ENCODE data around the gene NOTCH2. TPM values are rescaled to one million over a fixed set of nuclear protein-coding genes. Genes with fewer than 3 reads are reported as not detected.

Gene NOTCH2
- total and polyA plus RNA-seq, 10 of the 15 experiments (the other 5 are each of a cell fraction or from before 2014, with no cell fraction given), result 0.02 to 2.0 (median 0.62) TPM; not detected in 1

DNA sequence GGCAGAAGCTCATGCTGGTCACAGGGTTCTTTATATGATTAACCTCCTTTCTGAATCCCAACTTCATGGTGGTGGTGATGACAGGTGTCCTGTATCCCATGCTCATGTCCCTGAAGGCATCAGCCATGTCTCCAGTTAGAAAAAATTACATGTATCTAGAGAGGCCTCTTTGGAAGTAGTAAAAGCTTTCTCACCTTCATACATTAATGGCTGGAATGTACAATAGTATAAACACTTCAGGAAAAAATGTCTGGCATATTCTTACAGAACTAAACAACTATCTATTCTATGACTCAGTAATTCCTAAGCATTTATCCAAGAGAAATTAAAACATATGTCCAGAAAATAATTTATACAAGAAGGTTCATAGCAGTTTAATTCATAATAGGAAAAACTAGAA, 207.2 kb downstream of the NOTCH2 start:
- Histone ChIP-seq H3K9ac (ENCODE audit: control insufficient read depth, insufficient read depth, low read length) (no peak overlapping the region), H3K79me2 (ENCODE audit: control insufficient read depth, insufficient read depth, low read length) (no peaks in the 10 kb centered on the region), H3K4me2 (ENCODE audit: control insufficient read depth, insufficient read depth) (no peak overlapping the region), H3K9me3 (replicated peaks; ENCODE audit: control insufficient read depth, insufficient read depth, low read length) (no peaks in the 10 kb centered on the region), H4K20me1 (ENCODE audit: control insufficient read depth, insufficient read depth) (no peaks in the 10 kb centered on the region), H3K36me3 (ENCODE audit: control insufficient read depth in 2 of 2, insufficient read depth in 2 of 2, low read length in 1 of 2) (no peaks in the 10 kb centered on the region), H2AFZ (ENCODE audit: control insufficient read depth, low read depth, low read length) (no peak overlapping the region), H3K27ac (ENCODE audit: control insufficient read depth, insufficient read depth) (no peak overlapping the region), H3K27me3 (replicated peaks in 1 of 2; ENCODE audit: control insufficient read depth in 2 of 2, insufficient read depth in 2 of 2, low read length in 1 of 2) (no peaks in the 10 kb centered on the region; a peak in 1 of 4 replicates), H3K4me1 (ENCODE audit: control insufficient read depth, insufficient read depth, low read length) (no peaks in the 10 kb centered on the region), H3K4me3 (no peak overlapping the region)
- intact Hi-C loops (cut with micrococcal nuclease; ENCODE audit: unreplicated experiment) (no loop called here), in situ Hi-C loops (cut with MboI) (no loop called here)
- SMC1A ChIA-PET (ENCODE audit: uncharacterized antibody, unreplicated experiment), result no interaction called here
- BruUV-seq (replicated peaks), result no TSS peak
- no peak for TF ChIP-seq SP1 (IDR thresholded peaks at IDR 0.05; ENCODE audit: low read depth, low read length)
- TF ChIP-seq, protein P1, sequence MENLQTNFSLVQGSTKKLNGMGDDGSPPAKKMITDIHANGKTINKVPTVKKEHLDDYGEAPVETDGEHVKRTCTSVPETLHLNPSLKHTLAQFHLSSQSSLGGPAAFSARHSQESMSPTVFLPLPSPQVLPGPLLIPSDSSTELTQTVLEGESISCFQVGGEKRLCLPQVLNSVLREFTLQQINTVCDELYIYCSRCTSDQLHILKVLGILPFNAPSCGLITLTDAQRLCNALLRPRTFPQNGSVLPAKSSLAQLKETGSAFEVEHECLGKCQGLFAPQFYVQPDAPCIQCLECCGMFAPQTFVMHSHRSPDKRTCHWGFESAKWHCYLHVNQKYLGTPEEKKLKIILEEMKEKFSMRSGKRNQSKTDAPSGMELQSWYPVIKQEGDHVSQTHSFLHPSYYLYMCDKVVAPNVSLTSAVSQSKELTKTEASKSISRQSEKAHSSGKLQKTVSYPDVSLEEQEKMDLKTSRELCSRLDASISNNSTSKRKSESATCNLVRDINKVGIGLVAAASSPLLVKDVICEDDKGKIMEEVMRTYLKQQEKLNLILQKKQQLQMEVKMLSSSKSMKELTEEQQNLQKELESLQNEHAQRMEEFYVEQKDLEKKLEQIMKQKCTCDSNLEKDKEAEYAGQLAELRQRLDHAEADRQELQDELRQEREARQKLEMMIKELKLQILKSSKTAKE (IDR thresholded peaks at IDR 0.05; ENCODE audit: low read depth, poor library complexity, severe bottlenecking), result no peak
- TF ChIP-seq ZNF274 (IDR thresholded peaks at IDR 0.05; ENCODE audit: insufficient read depth, insufficient read length), result no peak
- no peak for TF ChIP-seq STAT1 (conservative IDR thresholded peaks at IDR 0.05)
- TF ChIP-seq TARDBP (IDR thresholded peaks at IDR 0.05; ENCODE audit: borderline replicate concordance), result no peak
- TF ChIP-seq, protein P2, sequence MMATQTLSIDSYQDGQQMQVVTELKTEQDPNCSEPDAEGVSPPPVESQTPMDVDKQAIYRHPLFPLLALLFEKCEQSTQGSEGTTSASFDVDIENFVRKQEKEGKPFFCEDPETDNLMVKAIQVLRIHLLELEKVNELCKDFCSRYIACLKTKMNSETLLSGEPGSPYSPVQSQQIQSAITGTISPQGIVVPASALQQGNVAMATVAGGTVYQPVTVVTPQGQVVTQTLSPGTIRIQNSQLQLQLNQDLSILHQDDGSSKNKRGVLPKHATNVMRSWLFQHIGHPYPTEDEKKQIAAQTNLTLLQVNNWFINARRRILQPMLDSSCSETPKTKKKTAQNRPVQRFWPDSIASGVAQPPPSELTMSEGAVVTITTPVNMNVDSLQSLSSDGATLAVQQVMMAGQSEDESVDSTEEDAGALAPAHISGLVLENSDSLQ (IDR thresholded peaks at IDR 0.05), result no peak
- TF ChIP-seq, protein P3, sequence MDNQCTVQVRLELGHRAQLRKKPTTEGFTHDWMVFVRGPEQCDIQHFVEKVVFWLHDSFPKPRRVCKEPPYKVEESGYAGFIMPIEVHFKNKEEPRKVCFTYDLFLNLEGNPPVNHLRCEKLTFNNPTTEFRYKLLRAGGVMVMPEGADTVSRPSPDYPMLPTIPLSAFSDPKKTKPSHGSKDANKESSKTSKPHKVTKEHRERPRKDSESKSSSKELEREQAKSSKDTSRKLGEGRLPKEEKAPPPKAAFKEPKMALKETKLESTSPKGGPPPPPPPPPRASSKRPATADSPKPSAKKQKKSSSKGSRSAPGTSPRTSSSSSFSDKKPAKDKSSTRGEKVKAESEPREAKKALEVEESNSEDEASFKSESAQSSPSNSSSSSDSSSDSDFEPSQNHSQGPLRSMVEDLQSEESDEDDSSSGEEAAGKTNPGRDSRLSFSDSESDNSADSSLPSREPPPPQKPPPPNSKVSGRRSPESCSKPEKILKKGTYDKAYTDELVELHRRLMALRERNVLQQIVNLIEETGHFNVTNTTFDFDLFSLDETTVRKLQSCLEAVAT (IDR thresholded peaks at IDR 0.05), result no peak
- no peak for TF ChIP-seq BCL11A (IDR thresholded peaks at IDR 0.05; ENCODE audit: low read depth, low read length)
- no peak for TF ChIP-seq RBBP5 (conservative IDR thresholded peaks at IDR 0.05)
- TF ChIP-seq SUZ12 (IDR thresholded peaks at IDR 0.05; ENCODE audit: unreplicated experiment), result no peak
- TF ChIP-seq HSF1 (IDR thresholded peaks at IDR 0.05; ENCODE audit: low read depth, low read length), result no peak
- TF ChIP-seq NBN (IDR thresholded peaks at IDR 0.05), result no peak
- TF ChIP-seq IRF4 (IDR thresholded peaks at IDR 0.05; ENCODE audit: low read depth, low read length), result no peak
- no peak for TF ChIP-seq ZSCAN29 (IDR thresholded peaks at IDR 0.05)
- no peak for TF ChIP-seq HCFC1 (IDR thresholded peaks at IDR 0.05; ENCODE audit: low read length)
- TF ChIP-seq, protein P4, sequence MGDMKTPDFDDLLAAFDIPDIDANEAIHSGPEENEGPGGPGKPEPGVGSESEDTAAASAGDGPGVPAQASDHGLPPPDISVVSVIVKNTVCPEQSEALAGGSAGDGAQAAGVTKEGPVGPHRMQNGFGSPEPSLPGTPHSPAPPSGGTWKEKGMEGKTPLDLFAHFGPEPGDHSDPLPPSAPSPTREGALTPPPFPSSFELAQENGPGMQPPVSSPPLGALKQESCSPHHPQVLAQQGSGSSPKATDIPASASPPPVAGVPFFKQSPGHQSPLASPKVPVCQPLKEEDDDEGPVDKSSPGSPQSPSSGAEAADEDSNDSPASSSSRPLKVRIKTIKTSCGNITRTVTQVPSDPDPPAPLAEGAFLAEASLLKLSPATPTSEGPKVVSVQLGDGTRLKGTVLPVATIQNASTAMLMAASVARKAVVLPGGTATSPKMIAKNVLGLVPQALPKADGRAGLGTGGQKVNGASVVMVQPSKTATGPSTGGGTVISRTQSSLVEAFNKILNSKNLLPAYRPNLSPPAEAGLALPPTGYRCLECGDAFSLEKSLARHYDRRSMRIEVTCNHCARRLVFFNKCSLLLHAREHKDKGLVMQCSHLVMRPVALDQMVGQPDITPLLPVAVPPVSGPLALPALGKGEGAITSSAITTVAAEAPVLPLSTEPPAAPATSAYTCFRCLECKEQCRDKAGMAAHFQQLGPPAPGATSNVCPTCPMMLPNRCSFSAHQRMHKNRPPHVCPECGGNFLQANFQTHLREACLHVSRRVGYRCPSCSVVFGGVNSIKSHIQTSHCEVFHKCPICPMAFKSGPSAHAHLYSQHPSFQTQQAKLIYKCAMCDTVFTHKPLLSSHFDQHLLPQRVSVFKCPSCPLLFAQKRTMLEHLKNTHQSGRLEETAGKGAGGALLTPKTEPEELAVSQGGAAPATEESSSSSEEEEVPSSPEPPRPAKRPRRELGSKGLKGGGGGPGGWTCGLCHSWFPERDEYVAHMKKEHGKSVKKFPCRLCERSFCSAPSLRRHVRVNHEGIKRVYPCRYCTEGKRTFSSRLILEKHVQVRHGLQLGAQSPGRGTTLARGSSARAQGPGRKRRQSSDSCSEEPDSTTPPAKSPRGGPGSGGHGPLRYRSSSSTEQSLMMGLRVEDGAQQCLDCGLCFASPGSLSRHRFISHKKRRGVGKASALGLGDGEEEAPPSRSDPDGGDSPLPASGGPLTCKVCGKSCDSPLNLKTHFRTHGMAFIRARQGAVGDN (IDR thresholded peaks at IDR 0.05), result no peak
- no peak for TF ChIP-seq SRF (IDR thresholded peaks at IDR 0.05; ENCODE audit: low read depth in 2 of 2, low read length in 2 of 2)
- no peak for ATAC-seq
- CTCF ChIA-PET, result no interaction called here
- RAD21 ChIA-PET (ENCODE audit: unreplicated experiment), result no interaction called here
- no peak for DNase-seq (ENCODE audit: low read depth, low spot score)
- no peak for FAIRE-seq
- POLR2A ChIA-PET, result no interaction called here

Measured in GM12878 (cell line).